HG02981 (cell line): ENCODE measurements around the gene FHOD3.
"Not testable (repeated sequence)": the region's sequence is repeated elsewhere in the genome, so short reads cannot be mapped to it uniquely, and the experiment has no call there.

Experiments used
- ATAC-seq: cut with Tn5 transposase; IDR thresholded peaks from one replicate; pipeline ENCODE4 v1.9.1; 2021; ENCODE audit warnings: mild to moderate bottlenecking, moderate library complexity; ENCODE audit not compliant: unreplicated experiment

Gene FHOD3

GRCh38 chr18:36761186-36761698 lies 463.7 kb downstream of the FHOD3 start:
- ATAC-seq: no peak

DNA sequence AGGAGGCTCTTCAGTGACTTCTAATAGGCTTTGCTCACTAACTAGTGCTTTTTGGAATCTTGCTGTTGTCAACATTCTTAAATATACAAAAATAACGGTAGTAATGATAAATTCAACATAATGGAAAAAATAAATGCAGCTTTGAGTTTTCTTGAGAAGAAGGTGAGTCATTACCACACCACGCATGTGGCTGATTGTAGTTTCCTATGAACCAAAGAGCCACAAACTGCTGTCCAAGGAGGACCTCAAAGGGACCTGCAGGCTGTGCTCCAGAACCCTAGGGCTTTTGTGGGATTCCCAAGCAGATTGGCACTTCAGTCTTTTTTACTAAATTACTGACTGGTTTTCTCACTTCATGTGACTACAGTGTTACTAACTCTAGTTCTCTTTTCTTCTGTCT lies 464.6 kb downstream of the FHOD3 start:
- no peak for ATAC-seq

GRCh38 chr18:36762965-36763364 lies 465.5 kb downstream of the FHOD3 start:
- ATAC-seq: not testable (repeated sequence)

DNA sequence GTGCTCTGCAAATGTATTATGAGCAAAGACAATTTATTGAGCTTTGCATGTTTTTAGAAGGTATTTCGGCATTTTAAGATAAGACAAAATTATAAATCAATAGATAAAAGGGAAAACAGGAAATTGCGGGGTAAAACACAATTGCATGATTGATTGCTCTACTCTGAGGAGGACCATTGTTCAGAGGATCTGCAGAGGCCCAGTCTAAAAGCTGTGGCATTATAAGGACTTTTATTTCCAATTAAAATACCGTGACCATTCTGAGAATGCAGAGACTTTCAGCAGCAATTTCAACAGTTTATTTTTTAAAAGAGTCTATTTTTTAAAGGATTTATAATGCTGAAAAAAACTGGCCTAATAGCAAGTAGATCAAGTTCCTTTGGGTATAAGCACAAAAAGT lies 469.3 kb downstream of the FHOD3 start:
- no peak for ATAC-seq

DNA sequence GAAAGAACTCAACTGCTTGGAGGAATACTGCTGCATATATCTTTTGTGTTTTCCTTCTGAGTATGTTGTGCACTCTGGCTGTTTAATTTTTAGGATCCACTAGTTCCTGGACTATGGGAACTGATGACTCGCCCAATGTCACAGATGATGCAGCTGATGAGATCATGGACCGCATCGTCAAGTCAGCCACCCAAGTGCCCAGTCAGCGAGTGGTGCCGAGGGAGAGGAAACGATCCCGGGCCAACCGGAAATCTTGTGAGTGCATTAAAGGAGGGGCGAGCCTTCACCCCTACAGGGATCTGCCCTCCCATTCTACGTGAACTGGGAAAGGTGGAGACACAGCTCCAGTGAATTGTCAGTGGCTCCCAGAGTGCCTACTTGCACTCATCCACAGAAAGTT lies 471.7 kb downstream of the FHOD3 start:
- ATAC-seq: no peak

DNA sequence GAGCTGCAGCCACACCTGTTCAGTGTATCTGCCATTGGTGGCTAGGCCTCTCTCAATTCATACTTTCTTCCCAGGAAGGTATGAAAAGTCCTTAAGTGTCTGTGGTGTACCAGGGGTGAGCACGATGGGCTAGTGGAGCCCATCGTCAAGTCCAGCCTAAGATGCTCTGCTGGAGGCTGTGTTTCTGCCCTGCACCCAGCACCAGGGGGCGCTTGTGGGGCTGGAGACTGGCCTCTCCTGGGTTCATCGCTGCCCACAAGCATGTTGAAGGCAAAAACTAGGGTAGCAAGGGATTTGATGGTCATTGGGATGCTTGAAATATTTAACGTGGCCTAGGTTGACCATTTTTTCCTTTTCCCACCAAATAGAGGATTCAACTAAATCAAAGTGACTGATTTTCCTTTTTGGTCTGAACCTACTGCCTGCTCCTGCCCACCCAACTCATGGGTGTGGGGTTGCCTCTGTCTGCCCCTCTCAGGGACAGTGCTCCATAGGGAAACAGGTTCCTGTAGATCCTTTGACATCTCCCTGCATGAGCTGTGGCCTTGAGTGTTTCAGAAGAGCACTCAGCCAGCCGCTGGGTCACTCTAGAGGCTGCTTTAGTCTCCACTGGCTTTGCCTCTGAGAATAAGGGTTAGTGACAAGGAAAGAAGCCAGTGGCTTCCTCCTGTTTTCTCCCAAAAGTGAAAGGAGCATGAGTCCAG lies 472.2 kb downstream of the FHOD3 start:
- no peak for ATAC-seq

DNA sequence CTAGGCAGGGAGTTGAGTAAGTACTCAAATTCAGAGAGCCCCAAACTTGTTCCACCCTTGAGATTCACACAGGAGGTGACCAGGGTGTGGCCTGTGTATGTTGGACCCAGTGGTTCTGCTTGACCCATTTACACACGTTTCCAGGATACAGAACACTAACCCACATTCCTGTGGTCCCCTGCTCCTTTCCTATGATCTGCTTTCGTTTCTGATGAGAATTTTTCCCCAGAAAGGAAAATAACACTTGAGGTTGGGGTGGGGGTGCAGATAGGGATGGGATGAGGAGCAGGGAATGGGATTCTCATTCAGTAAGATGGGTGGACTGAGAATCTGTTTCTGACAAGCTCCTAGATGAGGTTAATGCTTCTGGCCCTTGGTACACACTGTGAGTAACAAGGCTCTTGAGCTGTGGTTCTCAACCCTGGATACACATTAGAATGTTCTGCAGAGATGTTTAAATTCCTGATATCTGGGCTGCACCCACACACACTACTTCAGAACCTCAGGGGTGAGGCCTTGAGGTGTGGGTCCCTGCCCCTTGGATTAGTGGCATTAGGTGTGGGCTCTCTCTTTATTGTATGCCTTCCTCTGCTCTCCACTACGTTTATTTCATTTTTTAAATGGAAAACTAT lies 472.9 kb downstream of the FHOD3 start:
- ATAC-seq: no peak

GRCh38 chr18:36771245-36771644 lies 473.7 kb downstream of the FHOD3 start:
- no peak for ATAC-seq

GRCh38 chr18:36772241-36772723 lies 474.8 kb downstream of the FHOD3 start:
- ATAC-seq: no peak

DNA sequence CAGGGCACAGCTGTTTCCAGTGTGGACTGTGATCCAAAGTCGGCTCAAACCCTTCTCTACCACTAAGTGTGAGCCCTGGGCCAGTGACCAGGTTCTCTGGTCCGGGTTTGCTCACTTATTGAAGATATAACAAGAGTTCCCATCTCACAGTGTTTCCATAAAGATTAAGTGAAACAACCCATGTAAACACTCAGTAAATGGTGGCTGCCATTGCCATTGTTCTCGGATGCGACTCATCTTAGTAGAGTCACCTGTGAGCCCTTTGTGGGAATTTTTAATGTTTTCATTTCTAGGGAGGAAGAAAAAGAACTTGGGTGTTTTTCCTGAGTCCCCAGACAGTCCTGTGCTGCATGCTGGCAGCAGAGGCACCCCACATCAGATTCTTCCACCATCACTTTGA lies 477.9 kb downstream of the FHOD3 start:
- no peak for ATAC-seq

DNA sequence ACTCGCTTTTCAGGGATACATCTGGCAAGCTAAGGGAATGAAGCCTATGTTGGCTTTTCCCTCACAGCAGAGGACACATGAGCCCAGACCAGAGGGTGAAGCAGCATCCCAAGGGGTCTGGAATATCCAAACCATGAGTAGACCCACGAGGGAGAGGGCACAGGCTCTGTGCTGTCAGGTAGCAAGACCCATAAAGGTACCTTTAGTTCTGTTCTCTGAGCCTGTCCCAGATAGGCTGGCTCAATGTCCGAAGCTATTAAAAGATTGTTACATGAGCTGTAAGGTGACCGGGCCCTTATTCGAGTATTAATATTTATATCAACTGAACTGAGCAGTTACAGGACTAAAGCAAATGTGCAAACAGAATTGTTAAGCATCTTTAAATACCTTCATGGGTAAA lies 479.1 kb downstream of the FHOD3 start:
- ATAC-seq: no peak

GRCh38 chr18:36777566-36777965 lies 480.1 kb downstream of the FHOD3 start:
- ATAC-seq: no peak

- ATAC-seq: no peak
Measured at GRCh38 chr18:36780748-36781147, 483.2 kb downstream of the FHOD3 start.

DNA sequence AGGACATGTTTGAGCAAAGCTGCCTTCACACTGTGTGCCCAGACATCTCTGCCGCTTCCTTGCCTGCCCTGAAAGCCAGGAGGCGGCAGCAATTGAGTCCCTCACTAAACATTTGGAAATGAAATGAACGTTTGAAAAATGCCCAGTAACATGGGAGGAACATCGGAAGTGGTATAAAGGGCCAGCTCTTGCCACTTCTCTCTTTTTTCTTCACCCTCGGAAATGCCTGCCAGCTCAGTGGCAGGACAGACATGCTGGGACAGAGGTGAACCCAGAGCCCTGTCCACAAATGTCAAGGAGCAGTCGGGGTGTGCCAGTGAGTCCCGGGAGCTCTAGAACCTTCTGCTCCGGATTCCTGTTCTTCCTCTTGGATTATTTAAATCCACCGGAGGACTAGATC lies 485.2 kb downstream of the FHOD3 start:
- no peak for ATAC-seq

- no peak for ATAC-seq
Measured at GRCh38 chr18:36783792-36784191, 486.3 kb downstream of the FHOD3 start.

DNA sequence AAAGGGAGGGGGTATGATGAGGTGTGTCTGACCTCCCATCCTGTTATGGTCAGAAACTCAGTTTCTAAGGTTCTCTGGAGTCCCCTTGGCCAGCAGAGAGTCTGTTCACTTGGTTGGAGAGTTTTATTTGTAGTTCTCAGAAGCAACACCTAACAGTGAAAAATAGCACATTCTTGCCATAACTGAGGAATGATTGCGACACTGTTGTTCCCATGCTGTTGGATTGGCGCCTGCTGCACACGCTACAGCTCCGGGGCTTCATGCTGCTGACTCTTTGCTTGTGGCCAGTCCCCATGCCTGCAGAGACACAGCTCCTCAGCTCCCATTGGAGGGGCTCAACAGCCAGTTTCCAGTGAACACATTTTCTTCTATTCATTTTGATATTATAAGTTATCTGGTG lies 489.2 kb downstream of the FHOD3 start:
- ATAC-seq: no peak

GRCh38 chr18:36792634-36793283 lies 495.2 kb downstream of the FHOD3 start:
- ATAC-seq: no peak

DNA sequence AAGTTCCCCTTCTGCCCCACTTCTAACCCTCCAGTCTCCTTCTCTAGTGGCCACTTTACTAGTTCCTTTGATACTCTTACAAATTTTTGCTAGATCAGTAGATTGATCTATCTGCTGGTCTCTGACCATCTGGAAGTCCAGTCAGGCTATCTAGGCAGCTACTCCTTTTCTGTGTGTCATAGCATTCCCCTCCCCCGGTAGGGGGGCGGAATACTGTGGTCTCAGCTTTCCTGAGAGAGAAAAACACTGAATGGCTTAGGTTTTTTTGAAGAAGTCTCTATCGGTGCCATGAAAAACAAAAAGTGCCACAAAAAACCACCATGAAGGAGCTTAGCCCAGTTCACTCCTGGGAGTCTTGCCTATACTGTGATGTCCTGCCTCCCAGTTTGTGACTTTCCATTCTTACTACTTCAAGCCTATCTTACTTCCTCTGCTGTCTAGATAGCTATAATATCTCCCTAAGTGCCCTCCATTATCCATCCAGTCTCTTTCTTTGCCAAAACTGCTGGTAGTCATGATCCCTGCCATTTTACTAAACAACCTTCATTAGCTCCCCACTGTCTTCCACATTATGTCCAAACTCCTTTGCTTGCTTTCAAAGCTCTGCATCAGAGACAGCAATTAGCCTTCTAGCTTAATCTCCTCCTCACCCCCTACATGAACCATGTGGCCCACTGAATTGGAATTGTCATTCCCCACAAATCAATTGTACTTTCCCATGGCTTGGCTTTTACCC lies 501.4 kb downstream of the FHOD3 start:
- ATAC-seq: no peak

- ATAC-seq: no peak
Measured at GRCh38 chr18:36805105-36805504, 507.6 kb downstream of the FHOD3 start.

- ATAC-seq: no peak
Measured at GRCh38 chr18:36808681-36809080, 511.2 kb downstream of the FHOD3 start.
